PC-3 (cell line): ENCODE measurements around the gene C11orf24.

Experiments used
- CTCF ChIP-seq: fragments of 300-600 bp; sonication (generic); conservative IDR thresholded peaks from 2 replicates; pipeline ENCODE4 v1.5.1; 2017; ENCODE audit warnings: antibody characterized with exemption, low read depth, mild to moderate bottlenecking, low read length
- EZH2 ChIP-seq: fragments of 300-600 bp; sonication (generic); IDR thresholded peaks from one replicate; pipeline ENCODE4 v1.6.1; 2017; ENCODE audit warnings: antibody characterized with exemption, mild to moderate bottlenecking, low read length; ENCODE audit not compliant: unreplicated experiment

DNA sequence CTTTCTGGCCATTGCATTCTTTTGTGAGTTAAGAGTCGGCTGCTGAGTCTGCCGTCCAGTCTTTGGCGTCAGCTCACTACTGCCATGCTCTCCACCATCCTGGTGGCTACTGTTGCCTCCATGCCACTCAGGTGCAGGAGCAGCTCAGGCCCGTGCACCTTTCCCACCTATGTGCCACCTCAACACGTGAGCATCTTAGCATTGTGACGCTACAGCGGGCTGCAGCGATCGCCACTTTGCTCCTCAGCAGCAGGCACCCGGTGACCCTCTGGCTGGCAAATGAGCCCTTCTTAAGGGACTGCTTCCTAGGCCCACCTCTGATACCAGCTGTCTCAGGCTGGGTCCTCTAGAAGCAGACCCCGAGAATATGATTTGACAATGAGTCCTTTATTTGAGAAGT is 47.2 kb downstream of the C11orf24 start:
- TF ChIP-seq CTCF (no peak), EZH2 (no peak)
